GM19043 (cell line): ENCODE data around the gene C2orf68.
"Not testable (repeated sequence)": the region's sequence is repeated elsewhere in the genome, so short reads cannot be mapped to it uniquely, and the experiment has no call there.

Experiments
- ATAC-seq: cut with Tn5 transposase; IDR thresholded peaks from one replicate; pipeline ENCODE4 v1.9.1; 2021; ENCODE audit warnings: low read depth; ENCODE audit not compliant: unreplicated experiment

C2orf68 gene

DNA sequence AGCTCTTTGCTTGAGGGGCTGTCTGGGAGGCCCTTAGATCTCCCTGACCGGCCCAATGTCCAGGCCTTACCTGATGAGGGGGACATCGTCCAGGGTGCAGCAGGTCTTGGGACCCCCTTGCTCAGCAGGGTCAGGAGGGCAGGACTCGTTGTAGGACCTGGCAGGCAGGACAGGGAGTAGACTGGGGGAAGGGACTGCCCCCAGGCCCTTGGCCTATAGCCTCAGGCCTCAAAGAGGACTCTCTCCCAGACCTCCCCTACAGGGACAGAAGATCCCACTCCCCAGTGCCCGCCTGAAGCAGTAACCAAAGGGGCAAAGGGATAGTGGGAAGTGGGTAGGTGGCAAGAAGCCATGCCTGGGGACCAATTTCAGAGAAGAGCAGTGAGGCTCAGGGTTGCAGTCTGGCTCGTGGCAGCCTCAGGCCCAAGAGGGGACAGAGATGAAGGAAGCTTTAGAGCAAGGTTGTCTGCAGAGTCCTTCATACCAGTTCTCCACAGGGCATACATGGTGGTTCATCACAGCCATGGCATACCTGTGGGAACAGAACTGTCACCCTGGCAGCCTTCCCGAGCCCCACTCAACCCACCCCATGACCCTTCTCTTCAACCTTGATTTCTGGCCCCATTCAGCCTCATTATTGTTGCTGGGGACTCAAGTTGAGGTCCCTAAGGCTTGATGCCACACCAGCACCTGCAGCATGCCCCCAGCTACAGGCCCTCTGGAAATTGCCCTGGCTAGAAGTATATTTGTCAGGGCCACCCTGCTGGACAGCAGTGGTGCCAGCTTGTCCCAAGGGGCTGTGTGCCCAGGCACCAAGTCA, 10.7 kb downstream of the C2orf68 start:
- ATAC-seq: no peak

DNA sequence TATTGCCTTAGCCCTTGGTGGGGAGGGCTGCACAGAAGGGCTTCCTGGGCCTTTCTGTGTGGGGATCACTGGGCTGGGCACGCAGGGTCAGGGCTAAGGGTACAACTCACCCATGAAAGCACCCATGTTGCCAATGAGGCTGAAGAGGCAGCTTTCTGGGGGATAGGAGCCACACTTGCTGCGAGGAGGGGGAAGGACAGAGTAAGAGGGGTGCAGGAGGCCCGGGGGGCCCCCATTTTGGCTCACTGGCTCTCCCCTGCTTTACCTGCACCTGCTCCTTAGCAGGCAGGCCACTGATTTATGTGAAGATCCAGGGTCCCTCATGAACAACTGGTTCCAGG, 11.7 kb downstream of the C2orf68 start:
- no peak for ATAC-seq

DNA sequence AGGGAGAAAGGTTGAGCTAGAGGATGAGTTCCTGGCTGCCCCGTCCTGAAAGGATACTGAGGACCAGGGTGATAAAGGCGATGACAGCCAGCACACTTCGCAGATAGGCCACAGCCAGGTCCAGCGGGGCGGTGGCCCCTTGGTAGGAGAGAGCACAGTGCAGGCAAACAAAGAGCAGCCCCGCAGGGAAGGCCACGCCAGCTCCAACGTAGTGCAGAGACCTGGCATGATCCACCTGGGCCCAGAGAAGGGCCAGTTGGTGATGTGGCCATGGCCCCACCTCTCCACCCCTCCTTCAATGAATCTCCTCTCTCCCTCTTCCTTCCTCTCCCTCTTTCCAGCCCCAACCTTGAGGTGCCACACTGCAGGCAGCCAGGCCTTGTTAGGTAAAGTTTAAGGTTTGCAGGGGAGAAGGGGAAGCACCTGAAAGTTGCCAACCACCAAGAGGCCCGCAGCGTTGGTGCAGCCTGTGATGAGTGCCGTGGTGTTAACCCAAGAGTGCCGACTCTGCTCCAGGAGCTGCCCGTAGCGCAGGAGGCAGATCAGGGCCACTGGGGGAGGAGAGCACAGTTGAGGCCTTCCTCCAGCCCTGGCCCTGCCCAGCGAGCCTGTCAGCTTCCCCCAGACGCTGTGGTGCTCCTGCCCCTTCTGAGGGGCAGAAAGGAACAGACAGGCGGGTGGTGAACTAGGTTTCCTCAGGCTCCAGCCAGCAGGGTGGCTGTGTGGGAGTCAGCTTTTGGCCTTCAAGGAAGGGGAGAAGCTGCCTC, 12.2 kb downstream of the C2orf68 start:
- no peak for ATAC-seq

DNA sequence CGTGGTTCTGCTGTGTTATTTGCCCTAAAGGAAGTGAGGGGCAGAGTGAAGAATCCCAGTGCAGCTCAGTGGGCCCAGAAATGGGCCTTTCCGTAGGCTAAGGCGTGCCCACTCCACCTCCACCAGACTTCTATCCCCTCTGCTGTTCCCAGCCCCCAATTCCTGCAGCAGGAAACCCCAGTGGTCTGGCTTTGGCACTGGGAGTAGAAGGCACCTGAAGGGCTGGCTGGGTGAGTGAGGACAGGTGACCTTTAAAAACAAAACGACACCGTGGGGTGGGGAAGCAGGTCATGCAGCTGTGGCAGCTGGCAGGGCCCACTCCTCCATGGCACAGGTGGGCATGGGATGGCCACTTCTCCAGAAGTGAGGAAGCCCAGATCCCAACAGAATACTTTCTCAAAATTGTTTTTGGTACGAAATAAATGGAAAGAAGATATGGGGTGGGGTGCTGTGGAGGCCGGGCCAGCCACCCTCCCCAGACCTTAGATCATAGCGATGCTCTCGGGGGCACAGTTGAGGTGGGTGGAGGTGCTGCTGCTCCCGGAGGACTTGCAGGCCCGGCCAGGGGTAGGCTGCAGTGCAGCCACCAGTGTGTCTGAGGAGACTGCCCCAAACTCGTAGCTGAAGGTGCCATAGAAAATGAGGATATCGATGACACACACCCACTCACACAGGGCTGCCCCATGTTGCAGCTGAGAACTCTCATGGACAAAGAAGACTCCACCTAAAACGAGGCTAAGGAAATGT, 13.1 kb downstream of the C2orf68 start:
- ATAC-seq: no peak

DNA sequence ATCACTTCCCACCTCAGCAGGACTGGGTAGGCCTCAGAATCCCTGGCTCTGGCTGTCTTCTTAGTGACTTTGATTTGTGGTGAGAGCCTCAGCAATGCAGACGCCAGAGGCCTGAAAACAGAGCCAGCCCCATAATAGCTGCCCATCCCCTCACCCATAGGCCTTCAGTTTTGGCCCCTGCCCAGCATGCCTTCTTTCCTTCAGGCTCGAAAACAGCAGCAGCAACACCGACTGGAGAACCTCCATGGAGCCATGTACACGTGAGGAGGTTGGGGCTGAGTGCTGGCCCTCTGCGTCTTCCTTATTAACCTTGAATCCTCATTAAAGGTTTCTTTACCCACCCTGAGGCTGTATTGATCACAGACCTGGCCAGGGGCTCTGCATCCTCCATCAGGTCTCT, 14.6 kb downstream of the C2orf68 start:
- no peak for ATAC-seq

DNA sequence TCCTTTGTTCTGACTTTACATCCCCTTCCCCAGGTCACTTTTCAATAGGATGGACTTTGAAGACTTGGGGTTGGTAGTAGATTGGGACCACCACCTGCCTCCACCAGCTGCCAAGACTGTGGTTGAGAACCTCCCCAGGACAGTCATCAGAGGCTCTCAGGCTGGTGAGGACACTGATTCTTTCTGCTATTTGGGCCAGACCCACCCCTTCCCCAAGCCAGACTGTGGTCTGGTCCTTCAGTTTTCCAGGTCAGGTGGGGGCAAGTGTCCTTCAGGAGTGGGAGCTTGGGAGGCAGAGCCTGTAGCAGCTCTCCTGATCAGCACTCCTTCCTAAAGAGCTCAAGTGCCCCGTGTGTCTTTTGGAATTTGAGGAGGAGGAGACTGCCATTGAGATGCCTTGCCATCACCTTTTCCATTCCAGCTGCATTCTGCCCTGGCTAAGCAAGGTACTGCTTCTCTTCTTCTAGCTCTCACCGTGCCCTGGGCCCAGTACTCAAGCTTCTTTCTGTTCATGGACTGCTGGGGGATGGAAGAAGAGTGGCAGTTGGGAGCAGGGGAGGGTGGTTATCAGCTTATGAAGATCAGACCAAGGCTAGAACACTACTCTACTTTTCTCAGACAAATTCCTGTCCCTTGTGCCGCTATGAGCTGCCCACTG, 15.3 kb downstream of the C2orf68 start:
- ATAC-seq: no peak

DNA sequence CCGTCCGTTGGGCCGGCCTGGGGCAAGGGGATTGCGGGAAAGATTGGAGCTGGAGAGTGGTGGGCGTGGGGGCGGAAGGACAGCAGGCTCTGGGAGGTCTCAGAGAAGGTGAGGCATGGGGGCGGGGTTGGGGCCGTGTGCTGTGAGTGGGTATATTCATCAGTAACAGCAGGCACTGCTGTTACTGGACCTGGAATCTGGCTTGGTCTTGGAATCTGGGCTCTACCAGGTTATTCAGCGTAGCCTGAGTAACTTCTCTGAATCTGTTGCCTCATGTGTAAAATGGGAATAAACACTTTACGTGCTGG, 15.9 kb downstream of the C2orf68 start:
- ATAC-seq: no peak

DNA sequence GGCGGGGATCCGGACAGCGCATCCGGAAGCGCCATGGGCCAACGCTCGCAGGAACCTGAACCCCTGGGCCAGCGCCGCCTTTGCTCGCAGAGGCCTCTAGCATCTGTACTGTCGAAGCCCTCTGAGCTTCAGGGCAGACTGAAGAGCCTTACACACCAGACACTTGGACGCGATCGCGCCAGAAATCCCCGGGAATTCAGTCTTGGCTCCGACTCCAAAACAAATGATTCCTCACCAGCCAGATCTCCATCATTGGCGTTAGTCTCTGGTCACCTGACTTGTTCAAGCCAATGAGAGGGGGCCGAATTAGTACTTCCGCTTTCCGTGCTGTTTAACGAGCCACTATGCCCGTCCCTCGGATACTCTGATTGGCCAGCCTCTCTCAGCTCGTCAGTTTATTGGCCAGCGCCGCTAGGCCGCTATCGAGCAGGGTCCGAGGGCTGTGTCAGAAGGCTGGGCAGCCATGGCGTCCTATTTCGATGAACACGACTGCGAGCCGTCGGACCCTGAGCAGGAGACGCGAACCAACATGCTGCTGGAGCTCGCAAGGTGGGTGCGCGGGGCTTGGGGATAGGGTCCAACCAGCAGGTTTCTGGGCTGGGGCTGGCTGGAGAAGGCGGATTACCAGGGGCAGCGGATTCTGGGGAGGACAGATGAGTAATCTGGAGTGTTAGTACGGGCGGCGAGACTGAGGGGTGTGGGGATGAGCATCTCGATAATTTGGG, 16.4 kb downstream of the C2orf68 start, which contains the start of gene RNF181:
Gene RNF181, plus strand, starts transcription at position 445 of the 725 bp plus-strand sequence. Its CDS starts 19 bp downstream, at position 464.
- peak; percentile 100 for ATAC-seq

DNA sequence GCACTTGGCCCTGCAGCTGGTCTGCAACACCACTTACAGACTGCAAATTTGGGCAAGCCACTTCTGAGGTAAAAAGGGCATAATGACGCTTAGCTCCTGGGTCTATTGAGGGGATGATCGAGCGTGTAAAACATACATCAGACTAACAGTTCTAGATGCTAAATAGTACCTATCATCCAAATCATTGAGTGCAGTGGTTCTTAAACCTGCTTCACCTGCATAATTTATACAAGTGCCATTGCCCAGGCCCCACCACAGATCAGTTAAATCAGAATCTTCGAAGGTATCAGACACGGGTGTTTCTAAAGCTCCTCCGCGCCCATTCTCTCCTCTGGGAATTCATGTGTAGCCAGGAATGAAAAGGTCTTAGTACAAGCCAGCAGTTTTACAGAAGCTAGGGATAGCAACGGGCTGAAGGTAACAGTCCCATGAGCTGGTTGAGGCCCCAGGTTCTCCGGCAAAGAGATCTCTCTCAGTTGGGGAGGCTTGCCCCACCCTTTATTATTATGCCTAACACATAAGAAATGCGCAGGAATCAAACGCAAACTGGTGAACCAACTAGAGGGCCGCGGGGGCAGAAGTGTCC, 17.1 kb downstream of the C2orf68 start:
- no peak for ATAC-seq

DNA sequence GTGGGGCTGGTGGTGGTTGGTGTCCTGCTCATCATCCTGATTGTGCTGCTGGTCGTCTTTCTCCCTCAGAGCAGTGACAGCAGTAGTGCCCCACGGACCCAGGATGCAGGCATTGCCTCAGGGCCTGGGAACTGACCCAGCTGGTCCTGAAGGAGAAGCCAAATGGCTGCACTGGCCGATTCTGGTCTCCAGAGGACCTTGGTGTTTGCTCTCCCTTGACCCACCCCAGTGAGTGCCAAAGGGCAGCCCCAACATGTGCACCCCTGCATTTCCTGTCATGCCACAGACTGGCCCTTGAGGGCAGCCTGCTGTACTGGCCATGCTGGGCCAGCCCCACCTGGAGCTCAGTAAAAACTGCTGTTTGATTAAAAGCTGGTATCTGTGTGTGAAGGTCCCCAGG, 18.8 kb downstream of the C2orf68 start:
- no peak for ATAC-seq

DNA sequence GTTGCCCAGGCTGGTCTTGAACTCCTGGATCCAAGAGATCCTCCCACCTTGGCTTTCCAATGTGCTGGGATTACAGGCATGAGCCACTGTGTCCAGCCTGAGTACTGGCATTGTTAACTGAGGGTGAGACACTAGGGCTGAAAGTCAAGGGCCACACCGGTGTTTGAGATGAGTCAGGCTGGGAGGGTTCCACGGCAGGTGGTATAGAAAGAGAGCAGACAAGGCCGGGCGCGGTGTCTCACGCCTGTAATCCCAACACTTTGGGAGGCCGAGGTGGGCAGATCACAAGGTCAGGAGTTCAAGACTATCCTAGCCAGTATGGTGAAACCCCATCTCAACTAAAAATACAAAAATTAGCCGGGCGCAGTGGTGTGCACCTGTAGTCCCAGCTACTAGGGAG, 19.6 kb downstream of the C2orf68 start:
- ATAC-seq: not testable (repeated sequence)

DNA sequence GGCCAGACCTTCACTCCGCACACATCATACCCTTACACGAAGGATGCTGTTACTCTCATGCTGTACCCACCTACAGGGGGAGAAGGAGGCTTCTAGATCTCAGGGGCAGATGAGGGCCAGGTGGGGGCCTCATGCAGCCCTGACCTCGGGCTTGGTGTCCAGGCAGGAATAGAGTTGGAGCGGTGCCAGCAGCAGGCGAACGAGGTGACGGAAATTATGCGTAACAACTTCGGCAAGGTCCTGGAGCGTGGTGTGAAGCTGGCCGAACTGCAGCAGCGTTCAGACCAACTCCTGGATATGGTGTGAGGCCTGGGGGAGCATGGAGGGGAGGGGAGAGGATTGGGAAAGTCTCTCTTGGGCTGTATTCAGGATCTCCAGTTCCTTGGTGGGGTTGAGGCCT, 20.3 kb downstream of the C2orf68 start:
- ATAC-seq: no peak

DNA sequence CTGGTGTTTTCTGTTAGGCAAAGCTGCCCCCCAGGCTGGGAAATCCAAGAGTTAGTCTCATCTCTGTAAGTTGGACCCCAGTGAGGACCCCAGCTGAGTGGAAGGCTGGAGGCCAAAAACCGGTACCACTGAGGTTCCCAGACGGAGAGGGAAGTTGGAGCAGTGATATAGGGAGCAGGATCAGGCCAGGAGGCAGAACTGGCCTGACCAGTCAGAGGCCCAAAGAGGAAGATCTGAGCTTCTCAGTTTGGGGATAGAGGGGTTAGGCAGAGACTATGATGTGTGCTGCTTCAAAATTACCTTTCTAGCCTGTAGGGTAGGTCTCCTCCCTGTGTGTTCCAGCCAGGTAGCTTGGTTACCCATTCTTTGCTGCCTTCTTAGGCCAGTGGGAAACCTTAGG, 20.9 kb downstream of the C2orf68 start:
- ATAC-seq: no peak

DNA sequence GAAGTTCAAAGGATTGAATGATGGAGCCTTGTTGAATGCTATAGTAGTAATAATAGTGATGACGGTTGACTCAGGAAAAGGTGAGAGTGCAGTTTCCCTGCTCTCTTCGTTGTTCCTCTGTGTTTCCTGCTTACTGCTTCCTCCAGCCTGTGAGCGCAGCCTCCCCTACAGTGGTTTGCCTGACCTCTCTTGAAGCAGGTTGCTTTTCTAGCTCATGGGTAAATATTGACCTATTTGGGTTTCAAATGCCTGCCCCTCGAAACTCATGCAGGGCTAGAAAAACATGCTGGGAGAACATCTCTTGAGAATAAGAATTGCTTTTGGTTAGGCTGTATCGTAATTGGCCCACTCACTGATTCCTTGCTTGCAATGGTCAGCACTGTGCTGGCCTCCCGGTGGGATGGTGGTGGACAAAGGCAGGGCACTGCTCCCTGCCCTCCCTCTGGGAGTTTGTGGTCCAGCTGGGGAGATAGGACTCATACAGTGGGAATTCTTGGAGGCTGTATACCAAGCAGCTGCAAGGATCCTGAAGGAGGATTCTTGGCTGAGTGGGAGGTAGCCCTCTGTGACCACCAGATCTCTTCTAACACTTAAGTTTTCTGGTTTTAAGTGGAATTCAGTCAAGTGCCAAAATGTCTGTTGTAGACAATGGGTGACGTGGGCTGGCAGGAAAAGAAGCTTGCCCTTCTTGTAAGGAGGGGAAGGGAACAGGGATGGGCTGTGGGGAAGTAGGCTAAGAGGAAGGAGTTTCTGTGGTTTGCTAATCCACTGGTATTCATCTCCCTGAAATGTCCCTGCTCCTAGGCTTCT, 21.7 kb downstream of the C2orf68 start:
- no peak for ATAC-seq

DNA sequence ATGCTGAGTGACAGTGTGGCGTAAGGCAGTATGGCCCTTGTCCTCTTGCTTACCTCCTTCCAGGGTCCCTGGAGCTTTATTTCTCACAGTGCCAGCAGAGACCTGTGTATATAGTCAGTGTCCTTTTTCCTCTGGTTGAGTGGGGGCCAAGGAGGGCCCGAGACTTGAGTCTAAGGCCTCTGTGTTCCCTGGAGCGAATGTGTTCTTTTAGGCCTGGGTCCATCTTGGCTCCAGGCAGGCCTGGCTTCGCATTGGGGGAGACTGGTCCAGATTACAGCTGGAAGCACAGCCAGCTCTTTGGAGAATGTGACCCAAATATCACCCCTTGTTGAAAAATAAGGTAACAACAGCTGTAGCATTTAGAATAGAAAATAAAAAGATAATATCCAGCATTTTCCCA, 22.7 kb downstream of the C2orf68 start:
- ATAC-seq: no peak

DNA sequence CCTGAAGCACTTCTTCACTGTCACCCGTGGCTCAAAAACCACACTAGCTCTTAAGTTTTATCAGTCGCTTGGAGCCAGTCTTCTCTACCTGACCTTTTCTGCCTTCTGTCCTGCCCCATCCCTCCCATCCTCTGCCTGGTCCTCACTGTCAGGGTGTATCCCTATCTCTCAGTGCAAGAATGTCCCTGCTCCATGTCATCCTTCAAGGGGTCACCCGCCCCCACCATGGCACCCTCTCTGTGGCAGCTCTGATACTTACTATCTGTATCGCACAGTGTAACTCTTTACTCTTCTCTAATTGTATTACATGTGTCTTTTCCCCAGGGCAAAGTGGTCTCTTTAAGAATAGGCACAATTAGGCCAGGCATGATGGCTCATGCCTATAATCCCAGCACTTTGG, 23.2 kb downstream of the C2orf68 start:
- no peak for ATAC-seq

DNA sequence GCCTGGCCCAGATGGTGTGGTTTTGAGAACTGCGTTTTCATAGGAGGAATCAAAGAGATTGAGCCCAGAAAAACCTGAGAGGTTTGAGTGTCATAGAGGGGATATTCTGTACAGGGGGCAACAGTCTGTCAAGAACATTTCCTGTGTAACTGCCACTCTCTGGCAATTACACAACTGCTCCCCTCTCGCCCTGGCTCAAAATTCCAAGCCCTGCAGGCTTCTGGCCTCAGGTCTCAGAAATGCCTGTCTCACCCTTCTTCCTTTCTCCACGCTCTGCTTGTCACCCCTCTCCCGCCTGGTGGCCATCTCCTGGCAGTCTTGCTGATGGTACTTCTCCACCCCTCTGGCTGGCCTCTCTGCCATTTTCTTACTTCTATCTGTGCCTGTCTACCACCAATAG, 23.6 kb downstream of the C2orf68 start:
- no peak for ATAC-seq

DNA sequence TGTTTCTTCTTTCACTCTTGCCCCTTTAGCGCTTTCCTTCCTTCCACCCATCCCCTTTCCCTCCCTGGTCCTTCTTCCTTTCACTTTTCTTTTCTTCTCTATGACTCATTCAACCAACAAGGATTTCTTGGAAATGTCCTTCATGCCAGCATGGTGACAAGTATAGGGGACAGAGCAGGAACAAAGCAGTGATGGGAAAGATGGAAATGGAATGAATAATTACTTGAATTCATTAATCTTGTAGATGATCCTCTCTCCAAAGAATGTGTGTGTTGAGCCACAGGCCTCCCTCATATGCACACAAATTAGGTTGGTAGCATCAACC, 26.1 kb downstream of the C2orf68 start:
- no peak for ATAC-seq
